ENCODE results near the gene PROM1. TPM values are rescaled to one million over a fixed set of nuclear protein-coding genes. Genes with fewer than 3 reads are reported as not detected.

The PROM1 gene
- total RNA-seq, 1 donor = under 0.01 TPM

DNA sequence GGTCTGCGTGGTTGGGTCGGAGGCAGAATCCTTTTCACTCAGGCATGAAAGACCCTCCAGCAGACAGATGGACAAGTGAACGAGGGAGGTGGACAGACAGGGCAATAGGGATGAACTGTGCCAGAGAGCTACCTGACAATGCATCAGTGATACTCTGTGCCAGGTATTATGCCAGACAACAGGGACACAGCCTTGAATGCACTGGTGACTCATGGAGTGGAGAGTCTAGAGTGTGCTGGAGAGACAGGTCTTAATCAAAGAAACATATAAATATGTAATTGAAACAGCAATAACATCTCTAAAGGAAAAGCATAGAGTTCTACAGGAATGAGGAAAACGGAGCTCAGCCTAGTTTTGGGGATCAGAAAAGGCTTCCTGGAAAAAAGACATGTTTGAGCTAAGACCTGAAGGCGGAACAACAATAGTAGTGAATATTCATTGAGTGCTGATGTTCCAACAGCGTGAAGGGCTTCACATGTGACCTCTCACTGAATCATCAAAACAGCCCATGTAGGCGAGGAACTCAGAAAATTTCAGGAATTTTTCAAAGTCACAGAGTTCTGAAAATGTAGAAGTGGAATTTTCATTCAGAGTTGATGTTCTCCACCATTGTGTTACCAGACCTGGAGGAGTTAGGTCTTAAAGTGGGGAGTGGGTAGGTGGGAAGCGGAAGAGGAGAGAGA is 100.8 kb downstream of the PROM1 start:
- TF ChIP-seq, protein P1, sequence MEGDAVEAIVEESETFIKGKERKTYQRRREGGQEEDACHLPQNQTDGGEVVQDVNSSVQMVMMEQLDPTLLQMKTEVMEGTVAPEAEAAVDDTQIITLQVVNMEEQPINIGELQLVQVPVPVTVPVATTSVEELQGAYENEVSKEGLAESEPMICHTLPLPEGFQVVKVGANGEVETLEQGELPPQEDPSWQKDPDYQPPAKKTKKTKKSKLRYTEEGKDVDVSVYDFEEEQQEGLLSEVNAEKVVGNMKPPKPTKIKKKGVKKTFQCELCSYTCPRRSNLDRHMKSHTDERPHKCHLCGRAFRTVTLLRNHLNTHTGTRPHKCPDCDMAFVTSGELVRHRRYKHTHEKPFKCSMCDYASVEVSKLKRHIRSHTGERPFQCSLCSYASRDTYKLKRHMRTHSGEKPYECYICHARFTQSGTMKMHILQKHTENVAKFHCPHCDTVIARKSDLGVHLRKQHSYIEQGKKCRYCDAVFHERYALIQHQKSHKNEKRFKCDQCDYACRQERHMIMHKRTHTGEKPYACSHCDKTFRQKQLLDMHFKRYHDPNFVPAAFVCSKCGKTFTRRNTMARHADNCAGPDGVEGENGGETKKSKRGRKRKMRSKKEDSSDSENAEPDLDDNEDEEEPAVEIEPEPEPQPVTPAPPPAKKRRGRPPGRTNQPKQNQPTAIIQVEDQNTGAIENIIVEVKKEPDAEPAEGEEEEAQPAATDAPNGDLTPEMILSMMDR (IDR thresholded peaks at IDR 0.05; ENCODE audit: insufficient read depth, low read depth, low read length) = no peak
- DNase-seq (ENCODE audit: low read depth) = no peak
- H3K4me3 ChIP-seq (ENCODE audit: low read depth, low read length) = no peak overlapping the region

DNA sequence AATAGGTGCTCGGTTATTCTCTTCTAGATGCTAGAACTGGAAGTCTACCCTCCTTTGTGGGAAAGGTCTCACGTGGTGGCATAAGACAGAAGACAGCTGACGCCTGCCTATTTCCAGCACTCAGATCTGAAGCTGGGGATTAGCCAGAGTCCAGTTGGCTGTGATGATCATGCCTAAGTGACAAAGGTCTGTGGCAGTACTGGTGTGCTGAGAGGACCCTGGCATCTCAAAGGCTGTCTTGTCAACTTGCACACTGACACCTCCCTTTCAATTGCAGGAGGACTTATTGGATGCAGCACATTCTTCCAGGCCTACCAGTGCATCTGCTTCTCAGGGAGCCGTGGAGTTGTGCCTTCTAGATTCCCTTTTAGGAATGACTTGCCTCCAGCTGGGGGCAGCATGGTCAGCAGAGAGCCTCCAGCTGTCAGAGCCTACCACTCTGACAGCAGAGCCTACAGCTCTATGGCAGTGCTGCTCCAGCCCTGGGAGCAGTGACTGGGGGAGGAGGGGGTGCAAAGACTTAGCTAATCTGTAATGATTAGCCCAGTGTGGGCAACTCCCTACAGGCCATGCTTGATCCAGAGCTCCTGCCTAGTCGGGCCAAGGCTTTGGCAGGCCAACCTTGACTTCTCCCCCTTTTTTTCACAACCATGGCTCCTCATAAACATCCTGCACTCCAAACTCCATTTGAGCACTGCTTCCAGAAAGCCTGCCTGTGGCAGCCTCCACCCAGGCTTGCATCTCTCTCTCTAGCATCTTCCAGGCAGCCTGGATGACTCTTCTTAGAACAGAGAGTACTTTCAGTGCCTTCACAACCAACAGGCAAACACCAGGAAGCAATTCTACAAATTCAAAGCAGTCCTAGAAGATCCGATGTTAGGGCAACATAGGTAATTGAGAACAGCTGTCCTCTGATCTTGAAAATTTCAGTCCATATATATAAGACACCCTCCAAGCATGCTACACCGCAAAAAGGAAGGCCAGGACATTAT is 107.1 kb downstream of the PROM1 start:
- TF ChIP-seq, protein P1 (IDR thresholded peaks at IDR 0.05; ENCODE audit: insufficient read depth, low read depth, low read length) = no peak
- peak; percentile 13 for DNase-seq (ENCODE audit: low read depth)
- no peak overlapping the region for H3K4me3 ChIP-seq (ENCODE audit: low read depth, low read length)

DNA sequence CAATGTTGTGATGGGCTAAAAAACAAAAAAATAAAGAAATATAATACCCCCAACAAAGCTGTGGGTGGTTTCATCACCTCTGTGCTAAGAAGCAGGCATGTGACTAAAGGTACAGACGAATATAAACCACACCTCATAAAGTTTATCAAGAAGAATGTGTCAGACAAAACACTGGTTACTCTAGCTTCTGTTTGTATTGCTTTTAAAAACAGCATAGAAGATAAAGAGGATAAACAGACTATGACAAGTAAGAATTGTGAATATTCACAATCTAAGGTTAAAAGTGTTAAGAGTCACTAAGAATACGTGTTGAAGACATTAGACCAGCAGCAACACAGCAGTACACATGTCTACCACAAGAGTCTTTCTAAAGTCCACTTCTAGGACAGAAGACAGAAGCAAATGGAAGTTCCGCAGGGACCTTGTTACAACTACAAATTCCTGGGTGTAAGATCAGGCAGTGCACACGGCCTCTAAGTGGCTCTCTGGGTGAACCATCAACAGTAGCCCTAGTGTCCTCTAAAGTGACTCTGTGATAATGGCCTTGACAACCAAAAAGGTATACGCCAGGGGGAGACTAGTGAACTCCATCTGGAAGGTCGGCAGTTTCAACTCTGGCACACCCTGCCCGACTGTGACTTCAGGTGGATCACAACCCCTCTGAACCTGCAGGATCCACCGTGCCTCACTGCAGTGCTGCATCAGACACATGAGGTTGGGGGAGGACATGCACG is 112.6 kb downstream of the PROM1 start:
- TF ChIP-seq, protein P1 (IDR thresholded peaks at IDR 0.05; ENCODE audit: insufficient read depth, low read depth, low read length) = no peak
- H3K4me3 ChIP-seq (ENCODE audit: low read depth, low read length) = no peak overlapping the region
- no peak for DNase-seq (ENCODE audit: low read depth)

DNA sequence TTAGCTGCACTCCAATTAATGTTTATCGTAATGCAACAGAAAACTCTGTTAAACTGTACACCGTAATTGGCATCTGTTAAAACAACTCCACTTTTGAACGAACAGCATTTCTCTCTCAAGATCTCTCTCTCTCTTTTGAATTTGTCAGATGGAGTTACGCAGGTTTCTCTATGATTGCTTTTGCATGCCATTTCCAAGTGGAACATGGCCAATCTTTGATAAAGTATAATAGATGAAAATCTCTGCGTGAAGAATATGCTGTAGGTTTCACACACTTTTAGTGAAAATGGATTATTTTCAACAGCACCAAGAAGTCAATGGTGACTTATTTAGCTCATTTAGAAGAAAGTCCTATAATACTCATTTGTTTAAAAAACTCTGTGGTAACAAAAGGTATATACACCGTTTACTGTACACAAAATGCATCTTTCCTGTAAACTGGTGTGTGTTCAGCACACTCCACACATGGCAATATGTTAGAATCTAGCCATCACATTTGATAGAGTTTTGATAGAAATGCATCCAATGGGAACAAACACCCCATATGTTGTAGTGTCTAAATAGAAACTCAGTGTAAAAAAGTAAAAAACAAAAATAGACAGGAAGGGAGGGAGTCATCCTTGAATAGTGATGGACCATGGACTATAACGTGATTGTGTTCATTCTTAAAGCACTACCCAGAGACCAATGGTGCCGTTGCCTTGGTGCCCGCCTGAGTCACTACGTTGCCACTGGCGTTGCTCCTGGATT is 115.1 kb downstream of the PROM1 start:
- DNase-seq (ENCODE audit: low read depth) = no peak
- no peak overlapping the region for H3K4me3 ChIP-seq (ENCODE audit: low read depth, low read length)
- TF ChIP-seq, protein P1 (IDR thresholded peaks at IDR 0.05; ENCODE audit: insufficient read depth, low read depth, low read length) = no peak

DNA sequence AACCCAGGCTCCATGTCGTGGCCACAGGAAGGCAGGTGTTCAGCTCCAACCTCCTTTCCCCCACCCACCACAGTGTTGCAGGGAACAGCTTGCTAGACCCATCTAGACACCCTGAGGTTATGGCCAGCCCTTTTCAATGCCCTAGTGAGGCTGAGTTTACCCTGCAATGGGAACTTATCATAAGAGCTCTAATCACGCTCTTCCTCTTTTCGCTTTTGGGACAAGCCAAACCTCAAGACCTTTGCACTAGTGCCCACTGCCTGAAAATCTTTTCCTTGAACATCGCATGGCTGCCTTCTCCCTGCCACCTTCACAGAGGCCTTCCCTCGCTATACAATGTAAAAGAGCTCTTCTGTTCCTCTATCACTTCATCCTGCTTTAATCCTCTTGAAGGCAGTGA is 118.5 kb downstream of the PROM1 start:
- DNase-seq (ENCODE audit: low read depth) = no peak
- no peak overlapping the region for H3K4me3 ChIP-seq (ENCODE audit: low read depth, low read length)
- TF ChIP-seq, protein P1 (IDR thresholded peaks at IDR 0.05; ENCODE audit: insufficient read depth, low read depth, low read length) = no peak

DNA sequence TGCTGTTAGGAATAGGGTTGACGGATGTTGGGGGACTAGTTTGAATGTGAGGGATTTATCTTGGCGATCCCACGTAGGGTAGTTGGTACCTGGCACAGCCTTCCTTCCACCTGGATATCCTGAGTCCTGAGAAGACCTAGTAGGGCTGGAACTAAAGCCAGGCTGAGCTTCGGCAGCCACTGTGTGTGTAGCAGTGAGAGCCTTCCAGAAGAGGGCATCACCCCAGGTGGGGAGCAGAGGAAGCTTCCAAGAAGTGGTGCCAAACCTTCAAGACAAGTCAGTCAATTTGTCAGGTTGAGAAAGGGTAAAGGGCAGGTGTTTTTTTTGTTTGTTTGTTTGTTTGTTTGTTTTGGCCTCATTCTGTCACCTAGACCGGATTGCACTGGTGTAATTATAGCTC is 119.7 kb downstream of the PROM1 start:
- TF ChIP-seq, protein P1 (IDR thresholded peaks at IDR 0.05; ENCODE audit: insufficient read depth, low read depth, low read length) = no peak
- DNase-seq (ENCODE audit: low read depth) = no peak
- no peak overlapping the region for H3K4me3 ChIP-seq (ENCODE audit: low read depth, low read length)

Data from fibroblast of villous mesenchyme (primary cell).